HS-27A (cell line): ENCODE data around the gene SH3GL1.
A peak's percentile ranks its signal among the peaks of the same experiment; 100 is the strongest.

ENCODE experiments used
- DNase-seq: peaks from one replicate; pipeline ENCODE4 v3.0.0-alpha.2; 2012; ENCODE audit warnings: low read depth, missing footprints

Gene SH3GL1

DNA sequence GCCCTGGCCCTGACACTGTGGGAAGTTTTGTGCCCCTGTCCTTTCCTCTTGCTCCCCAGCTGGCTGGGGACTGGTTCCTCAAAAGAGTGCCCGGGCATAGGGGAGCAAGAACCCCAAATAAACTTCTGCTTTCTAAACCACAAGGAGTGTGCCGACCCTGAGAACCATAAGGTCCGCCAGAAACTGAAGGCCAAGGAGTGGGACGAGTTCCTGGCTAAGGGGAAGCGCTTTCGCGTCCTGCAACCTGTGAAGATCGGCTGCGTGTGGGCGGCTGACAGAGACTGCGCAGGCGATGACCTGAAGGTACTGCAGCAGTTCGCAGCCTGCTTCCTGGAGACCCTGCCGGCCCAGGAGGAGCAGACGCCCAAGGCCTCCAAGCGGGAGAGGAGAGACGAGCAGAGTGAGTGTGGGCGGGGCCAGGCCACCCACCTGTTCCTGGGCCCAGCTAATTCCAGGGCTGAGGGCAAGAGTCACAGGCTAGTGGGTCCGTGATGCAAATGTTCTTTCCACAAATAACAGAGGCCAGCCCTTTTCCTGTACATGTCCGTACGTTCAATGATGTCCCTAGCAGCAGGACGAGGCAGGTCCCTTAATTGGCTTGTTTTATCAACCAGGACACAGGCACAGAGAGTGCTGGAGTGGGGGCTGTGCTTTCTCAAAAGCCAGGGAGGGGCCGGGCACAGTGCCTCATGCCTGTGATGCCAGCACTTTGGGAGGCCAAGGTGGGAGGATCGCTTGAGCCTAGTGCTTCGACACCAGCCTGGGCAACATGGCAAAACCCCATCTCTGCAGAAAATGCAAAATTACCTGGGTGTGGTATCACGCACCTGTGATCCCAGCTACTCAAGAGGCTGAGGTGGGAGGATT lies 31.7 kb upstream of the SH3GL1 start:
- DNase-seq: no peak

DNA sequence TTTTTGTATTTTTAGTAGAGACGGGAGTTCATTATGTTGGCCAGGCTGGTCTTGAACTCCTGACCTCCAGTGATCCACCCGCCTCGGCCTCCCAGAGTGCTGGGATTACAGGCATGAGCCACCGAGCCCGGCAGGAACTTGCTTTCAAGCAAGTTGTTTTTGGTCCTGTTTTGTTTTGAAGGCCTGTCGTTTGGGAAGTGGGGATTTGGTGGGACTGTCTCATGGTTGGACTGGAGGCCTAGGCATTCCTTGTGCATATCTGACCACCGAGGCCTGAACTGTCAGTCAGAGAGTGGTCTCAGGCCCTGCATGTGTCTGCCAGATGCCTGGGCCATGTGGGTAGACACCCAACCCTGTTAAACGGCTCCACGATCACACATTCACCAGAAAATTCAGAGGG lies 30.9 kb upstream of the SH3GL1 start:
- DNase-seq: no peak

DNA sequence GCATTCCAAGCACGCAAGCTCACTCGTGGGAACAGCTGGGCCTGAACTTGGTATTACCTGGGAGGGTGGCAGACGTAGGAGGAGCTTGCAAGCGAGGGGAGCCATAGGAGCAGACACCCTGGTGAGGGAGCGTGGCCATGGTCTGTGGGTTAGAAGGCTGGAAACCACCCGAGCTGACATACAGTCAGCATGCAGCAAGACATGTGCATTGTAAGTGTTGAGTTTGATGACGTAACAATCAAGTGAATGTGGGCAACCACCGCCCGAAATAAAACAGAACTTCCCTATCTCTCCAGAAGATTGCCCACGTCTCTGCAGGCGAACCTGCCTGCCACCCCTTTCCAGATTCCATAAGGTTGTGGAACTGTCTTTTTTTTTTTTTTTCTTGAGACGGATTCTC lies 30.4 kb upstream of the SH3GL1 start:
- DNase-seq: no peak

GRCh38 chr19:4429771-4430171 lies 29.4 kb upstream of the SH3GL1 start:
- no peak for DNase-seq

- DNase-seq: no peak
These were observed 28.9 kb upstream of the SH3GL1 start for GRCh38 chr19:4429256-4429655.

- DNase-seq: no peak
These were observed 28.1 kb upstream of the SH3GL1 start for GRCh38 chr19:4428326-4428975.

DNA sequence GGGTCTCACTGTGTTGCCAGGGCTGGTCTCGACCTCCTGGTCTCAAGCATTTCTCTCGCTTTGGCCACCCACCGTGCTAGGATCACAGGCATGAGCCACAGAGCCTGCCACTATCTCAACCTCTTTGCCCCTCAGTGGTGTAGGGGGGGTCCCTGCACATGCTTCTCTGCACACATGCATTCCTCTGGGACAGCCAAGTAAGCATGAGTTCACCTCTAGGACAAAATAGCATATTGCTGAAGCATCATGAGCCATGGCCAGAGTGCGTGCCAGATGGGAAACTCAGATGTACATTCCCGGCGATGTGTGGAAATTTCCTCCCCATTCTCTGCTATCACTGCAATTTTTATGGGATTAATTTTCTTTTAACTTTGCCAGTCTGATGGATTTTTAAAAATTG lies 25.2 kb upstream of the SH3GL1 start:
- no peak for DNase-seq

- DNase-seq: no peak
These were observed 23.2 kb upstream of the SH3GL1 start for GRCh38 chr19:4423416-4424126.

- no peak for DNase-seq
These were observed 15.9 kb upstream of the SH3GL1 start for GRCh38 chr19:4416268-4416667.

GRCh38 chr19:4415352-4415751 lies 15.0 kb upstream of the SH3GL1 start:
- no peak for DNase-seq

DNA sequence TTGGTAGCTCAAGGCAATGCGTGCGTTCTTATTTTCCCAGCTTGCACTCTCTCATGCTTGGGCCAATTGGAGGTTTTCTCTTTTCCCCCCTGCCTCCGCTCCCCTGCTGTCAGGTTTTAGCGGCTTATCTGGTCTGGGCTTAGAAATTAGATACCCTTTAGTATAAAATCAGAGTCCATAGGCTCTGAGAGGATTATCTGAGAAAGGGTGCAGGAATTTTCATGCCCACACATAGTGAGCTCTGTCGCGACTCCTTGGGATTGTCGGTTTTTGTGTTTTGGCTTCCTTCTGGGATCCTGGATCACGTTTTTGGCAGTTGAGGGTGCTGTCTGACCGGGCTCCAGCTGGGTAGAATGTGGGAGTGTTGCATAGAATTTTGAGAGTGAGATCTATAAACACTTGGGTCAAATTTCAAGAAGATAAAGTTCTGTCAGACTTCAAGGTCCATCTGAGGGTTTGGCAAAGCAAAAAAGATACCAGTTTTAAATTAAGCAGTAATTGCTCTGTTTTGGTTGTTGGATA lies 14.5 kb upstream of the SH3GL1 start:
- DNase-seq: no peak

- DNase-seq: no peak
These were observed 13.9 kb upstream of the SH3GL1 start for GRCh38 chr19:4414144-4414799.

DNA sequence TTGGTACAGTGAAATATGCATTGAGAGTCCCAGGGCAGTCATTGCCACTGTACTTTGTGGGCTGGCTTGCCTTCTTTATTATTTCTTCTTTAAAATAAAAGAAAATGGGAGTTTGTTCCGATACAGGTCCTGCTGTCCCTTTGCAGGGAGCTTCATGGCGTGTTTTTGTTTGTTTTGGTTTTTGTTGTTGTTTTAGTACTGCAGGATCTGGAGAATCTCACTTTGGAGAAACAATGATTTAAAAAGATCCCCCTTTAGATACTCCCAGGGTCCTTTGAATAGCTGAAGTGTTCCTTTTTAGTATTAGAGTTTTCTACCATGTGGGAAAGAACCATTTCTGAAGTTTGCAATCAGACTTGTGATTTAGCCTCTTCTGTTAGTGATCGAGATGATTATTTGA lies 13.2 kb upstream of the SH3GL1 start:
- DNase-seq: no peak

DNA sequence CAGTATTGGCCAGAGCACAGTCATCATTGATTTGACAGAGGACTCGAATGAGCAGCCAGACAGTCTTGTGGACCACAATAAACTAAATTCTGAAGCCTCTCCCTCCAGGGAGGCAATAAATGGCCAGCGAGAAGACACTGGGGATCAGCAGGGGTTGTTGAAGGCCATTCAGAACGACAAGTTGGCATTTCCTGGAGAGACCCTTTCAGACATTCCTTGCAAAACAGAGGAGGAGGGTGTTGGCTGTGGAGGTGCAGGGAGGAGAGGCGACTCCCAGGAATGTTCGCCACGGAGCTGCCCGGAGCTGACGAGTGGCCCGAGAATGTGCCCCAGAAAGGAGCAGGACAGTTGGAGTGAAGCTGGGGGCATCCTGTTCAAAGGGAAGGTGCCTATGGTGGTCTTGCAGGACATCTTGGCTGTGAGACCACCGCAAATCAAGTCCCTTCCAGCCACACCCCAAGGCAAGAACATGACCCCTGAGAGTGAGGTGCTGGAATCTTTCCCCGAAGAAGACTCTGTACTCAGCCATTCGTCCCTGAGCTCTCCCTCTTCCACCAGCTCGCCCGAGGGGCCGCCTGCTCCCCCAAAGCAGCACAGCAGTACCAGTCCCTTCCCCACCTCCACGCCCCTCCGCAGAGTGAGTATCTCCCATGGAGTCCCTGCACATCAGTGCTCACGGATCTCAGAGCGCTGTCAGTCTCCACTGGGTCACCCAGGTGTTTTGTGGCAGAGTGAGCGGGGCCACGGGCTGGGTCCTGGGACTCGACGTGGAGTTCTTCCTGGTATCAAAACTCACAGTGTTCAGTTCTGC lies 9.0 kb upstream of the SH3GL1 start:
- DNase-seq: no peak

- DNase-seq: no peak
These were observed 6.3 kb upstream of the SH3GL1 start for GRCh38 chr19:4406626-4407025.

GRCh38 chr19:4405977-4406376 lies 5.6 kb upstream of the SH3GL1 start:
- DNase-seq: no peak

DNA sequence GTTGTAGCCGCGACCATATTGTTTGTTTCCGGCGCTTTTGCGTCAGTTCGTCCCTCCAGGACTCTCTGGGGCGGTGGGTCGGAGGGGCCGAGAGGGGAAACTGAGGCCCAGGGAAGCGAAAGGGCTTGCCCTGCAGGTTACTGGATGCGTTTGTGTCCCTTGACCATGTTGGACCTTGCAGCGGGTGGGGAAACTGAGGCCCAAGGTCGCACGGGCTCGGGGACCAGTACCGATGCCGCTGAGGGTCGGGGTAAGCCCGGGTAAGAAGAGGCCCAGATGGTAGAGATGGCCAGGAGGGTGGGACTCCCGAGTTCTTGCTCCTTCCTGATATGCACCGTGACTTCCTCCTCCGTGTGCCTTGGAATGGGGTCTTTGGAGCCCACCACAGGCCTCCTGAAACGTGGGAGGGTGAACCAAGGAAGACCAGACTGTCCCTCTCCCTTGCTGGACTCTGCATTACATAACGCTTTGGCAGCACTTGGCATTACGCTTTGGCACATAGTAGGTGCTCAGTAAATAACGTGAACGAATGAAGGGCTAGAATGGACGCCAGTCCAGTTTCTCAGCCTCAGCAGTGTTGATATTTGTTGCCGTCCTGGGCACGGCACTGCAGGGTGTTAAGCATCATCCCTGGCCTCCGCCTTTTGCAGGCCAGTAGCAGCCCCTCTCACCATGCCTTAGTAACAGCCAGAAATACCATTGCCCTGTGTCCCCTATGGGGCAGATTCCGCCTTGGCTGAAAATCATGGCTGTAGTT lies 2.8 kb upstream of the SH3GL1 start:
- no peak for DNase-seq

DNA sequence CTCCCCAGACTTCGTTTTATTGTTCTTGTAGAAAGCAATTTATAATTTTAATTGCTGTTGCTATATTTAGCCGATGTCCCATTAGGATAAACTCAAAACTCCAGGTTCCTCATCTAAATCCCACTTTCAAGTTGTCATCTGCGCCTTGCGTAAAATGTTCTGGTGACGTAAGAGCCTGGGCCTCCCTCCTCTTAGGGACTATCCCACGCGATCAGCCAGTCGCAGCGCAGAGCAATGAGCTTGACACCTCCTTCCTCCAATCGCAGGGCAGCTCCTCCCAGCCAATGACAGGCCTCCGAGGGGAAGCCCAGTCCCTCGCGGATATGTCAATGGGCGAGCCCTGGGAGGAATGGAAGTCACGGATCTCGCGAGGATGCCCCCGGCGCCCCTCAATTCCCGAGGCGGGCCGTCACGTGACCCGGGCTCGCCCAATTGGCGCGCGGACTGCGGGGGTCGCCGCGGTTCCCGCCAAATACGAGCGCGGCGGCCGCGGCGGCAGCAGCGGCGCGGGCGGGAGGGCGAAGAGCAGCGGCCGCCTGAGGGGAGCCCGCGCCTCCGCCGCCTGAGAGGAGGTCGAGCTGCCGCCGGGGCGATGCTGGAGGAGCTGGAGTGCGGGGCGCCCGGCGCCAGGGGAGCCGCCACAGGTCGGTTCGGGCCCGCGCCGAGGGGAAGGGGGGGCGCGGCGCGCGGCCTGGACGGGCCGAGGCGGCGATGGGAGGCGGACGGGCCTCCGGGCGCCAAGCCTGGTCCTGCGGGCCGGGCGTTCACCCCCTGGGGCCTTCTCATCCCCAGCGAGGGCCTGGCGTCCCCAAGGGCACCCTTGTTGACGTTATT lies 2.0 kb upstream of the SH3GL1 start, which contains the start of gene CHAF1A:
Gene CHAF1A, plus strand, starts transcription at position 470 of the 834 bp plus-strand sequence. Its CDS starts 123 bp downstream, at position 593.
- DNase-seq: peak; percentile 98

DNA sequence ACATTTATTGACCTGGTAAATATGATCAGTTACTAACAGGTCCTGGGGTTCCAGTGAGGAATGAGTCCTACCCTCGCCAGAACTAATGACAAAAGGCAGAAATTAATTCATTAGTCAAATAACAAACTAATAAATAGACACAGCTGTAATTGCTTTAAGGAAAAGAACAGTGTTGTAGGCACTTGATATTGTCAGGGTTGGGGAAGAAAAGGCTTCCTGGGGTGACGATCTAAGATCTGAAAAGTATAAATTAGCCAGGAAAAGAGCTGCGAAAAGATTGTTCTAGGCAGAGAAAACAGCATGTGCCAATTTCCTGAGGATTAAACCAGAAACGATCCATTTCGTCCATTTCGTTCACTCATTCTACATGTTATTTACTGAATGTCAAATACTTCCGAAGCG lies 1.4 kb upstream of the SH3GL1 start:
- no peak for DNase-seq

DNA sequence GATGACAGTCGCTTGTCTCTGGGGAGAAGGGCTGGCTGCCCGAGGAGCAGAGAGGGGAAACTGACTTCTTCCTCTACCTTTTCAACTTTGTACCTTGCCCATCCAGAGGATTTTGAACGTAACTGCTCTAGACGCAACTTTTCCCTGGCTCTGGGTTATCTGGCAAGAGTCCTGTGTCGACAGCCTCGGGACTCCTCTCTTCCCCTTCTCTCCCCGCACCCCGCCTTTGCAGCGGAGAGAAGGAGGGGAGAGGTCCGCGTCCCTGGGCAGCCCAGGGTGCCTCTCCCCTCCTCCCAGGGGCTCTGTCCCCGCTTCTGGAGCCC lies 574 bp downstream of the SH3GL1 start:
- no peak for DNase-seq
